ENCODE measurements around the gene KLRD1. TPM values are rescaled to one million over a fixed set of nuclear protein-coding genes. Genes with fewer than 3 reads are reported as not detected.

KLRD1 gene
- total RNA-seq, 4 donors from 2014 or later, result under 0.01 to 4.1 (median 2.1) TPM

GRCh38 chr12:10291030-10291429 lies 16.6 kb upstream of the KLRD1 start:
- no peaks in the 10 kb centered on the region for H3K4me1 ChIP-seq
- DNase-seq, result no peak
- H3K9me3 ChIP-seq, result no peaks in the 10 kb centered on the region
- no peaks in the 10 kb centered on the region for H3K36me3 ChIP-seq
- H3K4me3 ChIP-seq, result no peak overlapping the region
- H3K27ac ChIP-seq, result no peak overlapping the region
- intact Hi-C loops (cut with DNase I; ENCODE audit: low total_unique reads), result no loop called here
- H3K27me3 ChIP-seq, result no peaks in the 10 kb centered on the region
- no peak for TF ChIP-seq POLR2A (IDR thresholded peaks at IDR 0.05)
- TF ChIP-seq CTCF (IDR thresholded peaks at IDR 0.05), result no peak

- no peak for DNase-seq
- Histone ChIP-seq H3K4me1 (no peaks in the 10 kb centered on the region), H3K36me3 (no peaks in the 10 kb centered on the region), H3K9me3 (no peaks in the 10 kb centered on the region), H3K4me3 (no peak overlapping the region), H3K27ac (no peak overlapping the region), H3K27me3 (no peaks in the 10 kb centered on the region)
- no peak for TF ChIP-seq CTCF (IDR thresholded peaks at IDR 0.05)
- TF ChIP-seq POLR2A (IDR thresholded peaks at IDR 0.05), result no peak
- intact Hi-C loops (cut with DNase I; ENCODE audit: low total_unique reads), result no loop called here
These were observed 14.5 kb upstream of the KLRD1 start for GRCh38 chr12:10293151-10293550.

GRCh38 chr12:10293570-10294227 lies 14.0 kb upstream of the KLRD1 start:
- no peak for TF ChIP-seq POLR2A (IDR thresholded peaks at IDR 0.05)
- TF ChIP-seq CTCF (IDR thresholded peaks at IDR 0.05), result no peak
- no peaks in the 10 kb centered on the region for H3K4me1 ChIP-seq
- no peaks in the 10 kb centered on the region for H3K27me3 ChIP-seq
- DNase-seq, result no peak
- H3K9me3 ChIP-seq, result no peaks in the 10 kb centered on the region
- no peaks in the 10 kb centered on the region for H3K36me3 ChIP-seq
- H3K4me3 ChIP-seq, result no peak overlapping the region
- no peak overlapping the region for H3K27ac ChIP-seq
- intact Hi-C loops (cut with DNase I; ENCODE audit: low total_unique reads), result no loop called here

GRCh38 chr12:10301103-10301502 lies 6.6 kb upstream of the KLRD1 start:
- Histone ChIP-seq H3K4me3 (no peak overlapping the region), H3K9me3 (no peaks in the 10 kb centered on the region)

GRCh38 chr12:10304161-10304574 lies 3.5 kb upstream of the KLRD1 start:
- H3K27ac ChIP-seq, result no peak overlapping the region
- no peaks in the 10 kb centered on the region for H3K9me3 ChIP-seq
- intact Hi-C loops (cut with DNase I; ENCODE audit: low total_unique reads), result no loop called here
- TF ChIP-seq CTCF (IDR thresholded peaks at IDR 0.05), result no peak
- no peak for TF ChIP-seq POLR2A (IDR thresholded peaks at IDR 0.05)
- no peaks in the 10 kb centered on the region for H3K36me3 ChIP-seq
- H3K4me3 ChIP-seq, result no peak overlapping the region
- no peak for DNase-seq
- no peaks in the 10 kb centered on the region for H3K4me1 ChIP-seq
- no peaks in the 10 kb centered on the region for H3K27me3 ChIP-seq

More at GRCh38 chr12:10301103-10301502, 6.6 kb upstream of the KLRD1 start:
- Histone ChIP-seq H3K27ac (no peak overlapping the region), H3K27me3 (no peaks in the 10 kb centered on the region), H3K36me3 (no peaks in the 10 kb centered on the region), H3K4me1 (no peaks in the 10 kb centered on the region)
- DNase-seq, result no peak
- intact Hi-C loops (cut with DNase I; ENCODE audit: low total_unique reads), result no loop called here
- TF ChIP-seq POLR2A (IDR thresholded peaks at IDR 0.05) (no peak), CTCF (IDR thresholded peaks at IDR 0.05) (no peak)
